ENCODE measurements around the gene LIFR.

- no peak for TF ChIP-seq CTCF (IDR thresholded peaks at IDR 0.05)
- TF ChIP-seq POLR2AphosphoS5 (IDR thresholded peaks at IDR 0.05) = no peak
- TF ChIP-seq POLR2A (IDR thresholded peaks at IDR 0.05) = no peak
Observed at GRCh38 chr5:38538161-38538560, 18.3 kb downstream of the LIFR start.
